Astrocyte of the cerebellum (primary cell): ENCODE data around the gene NRL.

Experiments used
- DNase-seq: peaks from one replicate; pipeline ENCODE4 v3.0.0-alpha.2; 2011; ENCODE audit warnings: low read depth
- H3K4me3 ChIP-seq: 2 replicates; pipeline ENCODE4 v1.5.1; 2011; ENCODE audit warnings: mild to moderate bottlenecking, low read depth, low read length, moderate library complexity
- CTCF ChIP-seq: IDR thresholded peaks from 2 replicates; pipeline ENCODE4 v1.5.1; 2012; ENCODE audit warnings: low read length, low read depth, moderate library complexity, mild to moderate bottlenecking; ENCODE audit errors: missing control alignments
- in situ Hi-C: cut with HindIII; loops from 2 replicates; pipeline ENCODE4 v1.10.0; 2017; ENCODE audit warnings: low sequenced_read_pairs

NRL gene

GRCh38 chr14:24132061-24132685 is 17.4 kb upstream of the NRL start:
- DNase-seq: no peak
- in situ Hi-C loops: no loop called here
- H3K4me3 ChIP-seq: no peak overlapping the region
- no peak for TF ChIP-seq CTCF

GRCh38 chr14:24131549-24131966 is 16.8 kb upstream of the NRL start:
- TF ChIP-seq CTCF: no peak
- no peak overlapping the region for H3K4me3 ChIP-seq
- no peak for DNase-seq
- in situ Hi-C loops: no loop called here

GRCh38 chr14:24130717-24131548 is 16.2 kb upstream of the NRL start:
- no peak for DNase-seq
- H3K4me3 ChIP-seq: no peak overlapping the region
- in situ Hi-C loops: no loop called here
- TF ChIP-seq CTCF: no peak

GRCh38 chr14:24130380-24130716 is 15.6 kb upstream of the NRL start, which contains the start of gene FITM1:
Gene FITM1 (plus strand): TSS chr14:24130659. CDS start chr14:24131564, 905 bp downstream.
- no peak for DNase-seq
- TF ChIP-seq CTCF: no peak
- no peak within 1 kb of the TSS for H3K4me3 ChIP-seq
- in situ Hi-C loops: no loop called here

- in situ Hi-C loops: no loop called here
- TF ChIP-seq CTCF: no peak
- H3K4me3 ChIP-seq: no peak overlapping the region
- DNase-seq: no peak
Measured at GRCh38 chr14:24129410-24129998, 14.8 kb upstream of the NRL start.

GRCh38 chr14:24127673-24128072 is 12.9 kb upstream of the NRL start:
- no peak overlapping the region for H3K4me3 ChIP-seq
- TF ChIP-seq CTCF: no peak
- in situ Hi-C loops: no loop called here
- DNase-seq: no peak
